Activated CD4-positive, CD25-positive, alpha-beta regulatory T cell treated with anti-CD3 and anti-CD28 coated beads, Interleukin-2, amount 50 U/mL, for 16 hours (primary cell): ENCODE measurements around the gene ALAS1.
"Not testable (repeated sequence)": the region's sequence is repeated elsewhere in the genome, so short reads cannot be mapped to it uniquely, and the experiment has no call there.

Experiments
- DNase-seq: peaks from one replicate; pipeline ENCODE4 v3.0.0-alpha.2; 2020; ENCODE audit warnings: low read depth, low spot score

Gene ALAS1

GRCh38 chr3:52176951-52177700 lies 20.8 kb upstream of the ALAS1 start:
- DNase-seq: no peak

GRCh38 chr3:52177701-52178042 lies 20.3 kb upstream of the ALAS1 start:
- no peak for DNase-seq

GRCh38 chr3:52178126-52178525 lies 19.8 kb upstream of the ALAS1 start:
- DNase-seq: not testable (repeated sequence)

DNA sequence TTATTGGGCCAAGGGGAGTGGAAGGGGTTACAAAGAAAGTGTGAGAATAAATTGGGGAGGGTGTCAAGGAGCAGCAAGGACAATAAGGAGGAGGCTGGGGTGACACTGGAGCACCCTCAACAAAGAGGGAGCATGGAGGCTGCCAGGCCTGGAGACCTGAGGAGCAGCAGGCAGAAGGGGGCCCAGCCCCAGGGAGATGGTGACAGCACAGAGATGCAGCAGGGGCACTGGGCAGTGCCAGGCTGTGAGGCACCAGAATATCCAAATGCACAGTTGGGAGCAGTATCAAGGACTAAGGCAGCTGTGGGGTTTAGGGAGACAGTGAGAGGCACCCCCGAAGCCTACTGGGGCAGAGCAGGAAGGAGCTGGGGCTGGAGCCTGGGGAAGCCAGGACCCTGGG lies 19.4 kb upstream of the ALAS1 start:
- DNase-seq: no peak

- DNase-seq: no peak
These were observed 16.4 kb upstream of the ALAS1 start for GRCh38 chr3:52181543-52181942.

DNA sequence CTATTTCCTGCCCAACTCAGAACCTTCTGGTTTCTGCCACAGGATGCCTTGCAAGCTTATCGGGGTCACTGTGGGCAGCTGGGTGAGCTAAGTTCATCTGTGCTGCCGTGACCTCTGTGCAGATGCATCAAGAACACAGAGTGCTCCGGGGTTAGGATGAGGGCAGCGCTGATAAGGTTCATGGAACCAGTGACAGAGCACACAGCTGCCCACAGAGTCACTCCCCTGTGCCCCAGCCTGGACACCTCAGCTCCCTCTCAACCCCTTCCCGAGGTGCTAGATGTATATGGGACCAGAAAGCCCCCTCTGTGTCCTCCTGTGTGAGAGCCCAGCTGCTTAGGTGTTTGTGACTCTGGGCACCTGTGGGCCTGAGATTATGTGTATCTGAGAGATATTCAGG lies 15.8 kb upstream of the ALAS1 start:
- DNase-seq: no peak

- DNase-seq: no peak
These were observed 15.3 kb upstream of the ALAS1 start for GRCh38 chr3:52182691-52183090.

- DNase-seq: no peak
These were observed 14.0 kb upstream of the ALAS1 start for GRCh38 chr3:52183786-52184445.

DNA sequence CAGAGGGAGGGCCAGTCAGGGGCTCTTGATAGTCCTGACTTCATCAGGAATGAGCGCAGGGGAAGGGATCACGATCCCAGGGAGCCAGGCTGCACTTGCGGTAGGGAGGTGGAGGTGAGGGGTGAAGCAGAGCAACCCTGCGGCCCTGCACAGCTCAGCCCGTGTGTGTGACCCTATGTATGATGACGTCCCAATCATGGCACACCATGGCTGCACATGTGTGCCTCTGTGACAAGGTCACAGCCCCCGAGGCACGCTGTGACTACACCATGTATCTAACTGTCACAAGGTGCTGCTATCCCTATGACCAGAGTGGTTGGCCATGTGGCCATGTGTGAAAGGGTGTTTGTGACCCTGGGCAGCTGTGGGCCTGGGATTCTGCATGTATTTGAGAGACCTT lies 13.3 kb upstream of the ALAS1 start:
- DNase-seq: no peak

DNA sequence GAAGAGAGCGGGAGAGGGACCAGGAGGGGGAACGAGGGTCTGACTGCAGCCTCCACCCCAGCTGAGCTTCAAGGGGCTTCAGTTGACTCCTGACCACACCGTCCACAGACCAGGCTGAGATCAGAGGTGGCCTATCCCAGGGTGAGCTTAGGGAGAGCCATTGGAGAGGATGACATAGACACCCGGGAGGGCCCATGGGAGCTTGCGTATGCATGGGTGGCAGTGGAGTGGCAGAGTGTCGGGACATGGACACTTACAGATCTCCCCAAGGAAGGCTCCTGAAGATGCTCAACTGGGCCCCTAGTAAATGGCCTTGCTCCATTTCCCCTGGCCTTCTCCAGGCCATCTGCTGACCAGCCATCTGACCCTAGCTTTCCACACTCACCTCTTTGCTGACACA lies 12.6 kb upstream of the ALAS1 start:
- no peak for DNase-seq

- DNase-seq: no peak
These were observed 12.1 kb upstream of the ALAS1 start for GRCh38 chr3:52185837-52186236.

GRCh38 chr3:52186729-52187128 lies 11.2 kb upstream of the ALAS1 start:
- no peak for DNase-seq

- no peak for DNase-seq
These were observed 9.4 kb upstream of the ALAS1 start for GRCh38 chr3:52188556-52188955.

DNA sequence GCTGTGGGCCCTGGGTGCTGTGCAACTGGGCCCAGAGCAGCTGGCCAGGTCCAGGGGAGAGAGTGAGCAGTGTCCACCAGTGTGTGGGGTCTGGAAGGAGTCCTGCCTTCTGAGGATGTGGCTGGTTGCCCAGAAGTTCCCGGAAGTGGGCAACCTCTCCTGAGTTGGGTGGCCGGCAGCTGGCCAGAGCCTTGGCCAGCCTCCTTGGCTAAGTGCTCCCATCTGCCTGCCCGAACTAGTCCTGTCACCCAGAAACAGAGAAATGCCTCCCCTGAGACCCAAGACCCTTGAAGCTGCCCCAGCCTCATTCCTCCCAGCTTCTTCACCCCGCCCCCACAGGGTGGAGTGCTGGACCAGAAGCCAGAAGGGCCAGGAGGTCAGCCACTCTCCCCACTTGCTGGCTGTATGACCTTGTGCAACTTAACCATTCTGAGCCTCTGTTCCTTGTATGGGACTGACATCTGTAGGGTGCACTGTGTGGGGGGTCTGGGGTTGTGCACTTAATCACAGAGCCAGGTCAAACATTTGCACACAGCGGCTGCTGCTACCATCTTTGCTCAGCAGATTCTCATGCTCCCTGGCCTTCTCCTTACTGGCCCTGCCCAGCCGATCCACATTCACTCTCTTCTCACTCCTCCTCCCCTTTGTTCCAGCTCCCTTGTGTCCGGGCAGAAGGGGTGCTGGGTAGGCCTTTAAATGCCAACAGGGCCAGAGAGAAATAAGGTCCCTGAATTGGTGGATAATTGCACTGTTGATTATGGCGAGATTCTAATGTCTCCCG lies 7.5 kb upstream of the ALAS1 start:
- DNase-seq: no peak

GRCh38 chr3:52191663-52192062 lies 6.3 kb upstream of the ALAS1 start:
- DNase-seq: no peak

- DNase-seq: no peak
These were observed 4.9 kb upstream of the ALAS1 start for GRCh38 chr3:52193065-52193464.

DNA sequence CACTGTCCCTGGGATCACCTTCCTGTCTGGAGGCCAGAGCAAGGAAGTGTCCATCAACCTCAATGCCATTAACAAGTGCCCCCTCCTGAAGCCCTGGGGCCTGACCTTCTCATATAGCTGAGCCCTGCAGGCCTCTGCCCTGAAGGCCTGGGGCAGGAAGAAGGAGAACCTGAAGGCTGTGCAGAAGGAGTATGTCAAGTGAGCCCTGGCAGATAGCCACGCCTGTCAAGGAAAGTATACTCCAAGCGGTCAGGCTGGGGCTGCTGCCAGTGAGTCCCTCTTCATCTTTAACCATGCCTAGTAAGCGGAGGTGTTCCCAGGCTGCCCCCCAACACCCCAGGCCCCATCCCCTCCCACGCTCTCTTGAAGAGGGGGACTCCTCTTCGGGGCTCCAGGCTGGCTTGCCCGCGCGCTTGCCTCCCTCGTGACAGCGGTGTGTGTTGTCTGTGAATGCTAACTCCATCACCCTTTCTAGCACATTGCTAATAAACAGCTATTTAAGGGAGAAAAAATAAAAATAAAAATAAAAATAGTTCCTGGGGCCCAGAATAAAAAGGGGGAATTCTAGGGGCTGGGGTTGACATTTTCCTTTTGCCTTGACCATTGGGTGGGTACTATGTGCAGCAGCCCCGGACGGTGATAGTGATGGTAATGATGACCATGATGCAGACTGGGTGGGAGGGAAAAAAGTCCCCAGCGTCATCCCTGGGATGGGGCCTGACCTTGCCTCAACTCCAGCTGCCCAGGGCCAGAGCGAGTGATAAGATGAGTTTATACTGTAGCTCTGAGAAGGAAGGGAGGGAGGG lies 3.3 kb upstream of the ALAS1 start:
- no peak for DNase-seq

GRCh38 chr3:52195291-52195597 lies 2.7 kb upstream of the ALAS1 start:
- no peak for DNase-seq

DNA sequence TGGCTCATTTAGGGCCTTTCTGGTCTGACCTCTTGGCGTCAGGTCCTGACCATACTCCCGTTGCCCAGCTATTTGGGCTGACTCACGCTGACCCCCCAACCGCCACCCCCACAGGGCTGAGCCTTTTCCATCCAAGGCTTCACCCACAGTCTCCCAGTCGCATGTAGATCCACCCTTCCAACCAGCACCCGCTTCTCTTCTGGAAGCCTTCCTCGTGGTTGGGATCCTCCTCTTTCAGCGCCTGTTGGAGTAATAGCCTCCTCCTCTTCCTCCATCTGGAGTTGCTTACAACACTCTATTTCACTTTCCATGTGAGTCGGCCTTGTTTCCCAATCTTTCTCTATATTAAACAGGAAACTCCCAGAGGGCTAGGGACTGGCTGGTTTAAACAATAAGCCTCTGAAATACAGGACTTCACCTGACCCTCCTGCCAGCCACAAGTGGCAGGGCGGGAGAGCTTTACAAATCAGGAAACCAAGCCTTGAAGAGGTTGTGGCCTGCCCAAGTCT lies 2.1 kb upstream of the ALAS1 start:
- DNase-seq: no peak

DNA sequence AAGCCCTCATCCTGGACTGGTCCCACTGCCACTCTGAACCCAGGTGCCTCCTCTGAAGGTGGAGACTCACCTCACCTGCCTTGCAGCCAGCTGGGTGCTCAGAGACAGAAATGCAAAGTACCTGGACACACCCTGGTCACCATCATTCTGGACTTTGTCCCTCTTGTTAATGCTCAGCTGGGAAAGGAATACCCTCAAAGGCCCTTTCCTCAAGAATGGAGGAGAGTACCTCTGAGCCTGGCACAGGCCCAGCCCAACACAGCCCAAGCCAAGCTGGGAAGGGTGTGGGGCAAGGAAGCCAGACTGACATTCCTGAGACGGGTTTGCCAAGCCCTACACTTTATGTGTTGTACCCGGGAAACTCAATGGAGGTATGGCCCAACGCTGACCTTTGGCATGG lies 983 bp upstream of the ALAS1 start:
- no peak for DNase-seq

- DNase-seq: no peak
These were observed 490 bp upstream of the ALAS1 start for GRCh38 chr3:52197499-52197841.
